Measurements from ENCODE around the gene SENP2.
A peak's percentile ranks its signal among the peaks of the same experiment; 100 is the strongest.
"Not testable (repeated sequence)": the region's sequence is repeated elsewhere in the genome, so short reads cannot be mapped to it uniquely, and the experiment has no call there.

Gene SENP2

GRCh38 chr3:185585859-185586685 is at the start of gene SENP2:
Gene SENP2, plus strand, starts transcription at chr3:185586295. Its CDS starts 119 bp downstream, at chr3:185586414.
- peak; percentile 100 for DNase-seq

DNA sequence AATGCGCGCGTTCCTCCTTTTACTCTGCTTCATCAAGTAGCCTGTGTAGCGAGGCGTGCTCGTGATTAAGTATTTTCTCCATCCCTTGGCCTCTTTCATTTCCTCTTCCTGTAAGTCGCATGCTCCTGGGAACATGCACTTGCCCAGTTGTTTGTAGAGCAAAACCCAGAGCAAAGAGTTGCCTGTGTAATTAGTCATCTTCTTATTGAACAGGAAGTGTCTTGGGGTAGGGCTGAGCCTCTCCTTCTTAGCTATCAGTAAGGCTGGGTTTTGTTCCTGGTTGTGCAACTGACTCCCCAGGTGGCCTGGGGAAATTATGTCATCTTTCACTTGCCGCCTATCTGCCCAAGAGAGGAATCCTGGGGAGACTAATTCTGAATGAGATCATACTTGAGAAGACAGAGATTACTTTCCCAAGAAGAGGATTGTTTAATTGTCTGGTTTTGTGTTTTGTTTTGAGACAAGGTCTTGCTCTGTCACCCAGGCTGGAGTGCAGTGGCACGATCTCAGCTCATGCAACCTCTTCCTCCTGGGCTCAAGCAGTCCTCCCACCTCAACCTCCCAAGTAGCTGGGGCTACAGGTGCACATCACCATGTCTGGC is 48.6 kb upstream of the SENP2 start:
- peak; percentile 24 for DNase-seq

GRCh38 chr3:185539934-185540333 is 46.2 kb upstream of the SENP2 start:
- DNase-seq: no peak

DNA sequence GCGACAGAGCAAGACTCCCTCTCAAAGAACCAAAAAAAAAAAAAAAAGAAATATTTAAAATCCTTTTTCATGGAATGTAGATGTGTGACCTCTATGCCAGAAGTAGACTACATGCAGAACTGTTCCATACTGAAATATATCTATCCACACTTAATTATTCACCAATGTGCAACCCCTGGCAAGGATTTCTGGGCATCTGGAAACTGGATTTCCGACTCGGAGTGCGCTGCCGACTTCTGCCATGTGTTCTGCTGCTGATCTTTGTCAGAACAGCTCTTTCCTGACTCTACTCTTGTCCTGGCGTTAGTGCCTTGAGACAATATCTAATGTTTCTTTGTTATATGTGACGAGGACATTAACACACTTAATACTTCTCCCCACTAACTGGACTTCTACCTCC is 45.4 kb upstream of the SENP2 start:
- peak; percentile 27 for DNase-seq

DNA sequence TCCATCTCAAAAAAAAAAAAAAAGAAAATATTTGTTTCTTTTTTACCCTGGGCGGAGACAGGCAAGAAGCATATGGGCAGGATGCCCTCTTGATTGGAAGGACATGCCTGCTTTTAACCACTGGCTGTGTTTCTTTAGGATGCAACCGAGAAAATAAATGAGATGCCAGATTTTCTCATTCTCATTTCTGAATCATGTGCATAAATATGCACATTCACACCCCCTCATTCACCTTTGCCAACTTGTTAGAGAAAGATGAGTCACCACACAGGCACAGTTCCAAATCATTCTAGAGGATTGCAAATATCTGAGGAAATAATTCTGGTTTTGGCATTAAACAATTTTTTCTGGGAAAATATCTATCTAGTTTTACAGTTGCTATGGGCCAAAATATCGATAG is 37.0 kb upstream of the SENP2 start:
- peak; percentile 44 for DNase-seq

DNA sequence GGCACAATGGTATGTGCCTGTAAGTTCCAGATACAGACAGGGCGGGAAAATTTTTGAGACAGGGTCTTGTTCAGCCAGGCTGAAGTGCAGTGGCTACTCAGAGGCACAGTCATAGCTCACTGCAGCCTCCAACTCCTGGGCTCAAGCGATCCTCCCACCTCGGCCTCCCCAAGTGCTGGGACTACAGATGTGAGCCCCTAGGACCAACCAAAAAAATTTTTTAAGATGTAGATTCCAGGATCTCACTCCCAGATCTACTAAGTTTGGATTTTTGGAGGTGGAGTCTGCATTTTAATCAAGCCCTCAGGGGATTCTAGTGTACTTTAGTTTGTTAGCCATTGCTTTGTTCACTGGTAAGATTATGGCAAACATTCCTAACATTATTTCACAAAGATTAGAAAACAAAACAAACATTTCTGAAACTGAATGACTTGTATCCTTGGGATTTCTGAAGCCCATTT is 36.4 kb upstream of the SENP2 start:
- no peak for DNase-seq

GRCh38 chr3:185552358-185552877 is 33.7 kb upstream of the SENP2 start, which contains the start of gene LIPH:
Gene LIPH, minus strand, starts transcription at chr3:185552588. Its CDS starts 117 bp downstream, at chr3:185552471.
- no peak for DNase-seq

DNA sequence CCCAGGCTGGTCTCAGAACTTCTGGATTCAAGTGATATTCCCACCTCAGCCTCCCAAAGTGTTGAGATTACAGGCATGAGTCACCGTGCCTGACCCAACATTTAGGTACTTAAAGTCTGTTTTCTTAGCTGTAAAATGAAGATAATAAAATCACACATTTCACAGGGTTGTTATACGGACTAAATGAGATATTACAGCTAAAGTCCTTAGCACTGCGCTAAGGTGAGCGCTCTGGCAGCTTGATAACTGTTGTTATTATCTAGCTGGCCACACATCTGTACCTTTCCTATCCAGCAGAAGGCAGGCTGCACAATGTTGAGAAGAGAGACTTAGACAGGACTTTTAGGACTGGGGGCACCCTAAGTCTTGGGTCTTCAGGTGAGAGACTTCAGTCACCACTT is 31.0 kb upstream of the SENP2 start:
- DNase-seq: no peak

DNA sequence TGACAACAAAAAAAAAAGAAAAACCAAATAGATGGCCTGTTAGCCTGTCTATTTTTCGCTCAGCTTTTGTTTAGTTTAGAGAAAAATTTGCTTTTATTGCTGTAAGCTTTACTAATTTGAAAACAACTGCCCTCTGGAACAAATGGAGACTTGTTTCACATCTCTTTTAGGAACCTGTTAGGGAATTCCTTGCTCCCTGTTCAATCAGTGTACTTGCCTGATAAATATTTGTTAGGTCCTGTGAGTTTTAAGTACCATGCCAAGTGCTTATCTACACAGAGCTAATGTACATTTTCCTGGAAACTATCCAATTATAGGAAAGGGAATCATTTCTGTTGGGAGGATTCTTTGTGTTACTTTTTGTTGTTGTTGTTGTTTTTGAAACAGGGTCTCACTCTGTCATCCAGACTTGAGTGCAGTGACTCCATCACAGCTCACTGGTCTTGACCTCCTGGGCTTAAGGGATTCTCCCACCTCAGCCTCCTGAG is 30.2 kb upstream of the SENP2 start:
- no peak for DNase-seq

DNA sequence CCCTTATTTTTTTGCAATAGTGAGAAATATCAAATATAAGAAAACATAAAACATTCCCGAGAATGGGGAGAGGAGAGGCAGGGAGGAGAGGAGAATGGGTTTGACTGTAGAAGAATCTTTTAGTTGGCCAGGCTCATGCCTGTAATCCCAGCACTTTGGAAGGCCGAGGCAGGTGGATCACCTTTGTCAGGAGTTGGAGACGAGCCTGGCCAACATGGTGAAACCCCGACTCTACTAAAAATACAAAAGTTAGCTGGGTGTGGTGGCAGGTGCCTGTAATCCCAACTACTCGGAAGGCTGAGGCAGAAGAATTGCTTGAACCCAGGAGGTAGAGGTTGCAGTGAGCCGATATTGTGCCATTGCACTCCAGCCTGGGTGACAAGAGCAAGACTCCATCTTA is 29.5 kb upstream of the SENP2 start:
- DNase-seq: not testable (repeated sequence)

DNA sequence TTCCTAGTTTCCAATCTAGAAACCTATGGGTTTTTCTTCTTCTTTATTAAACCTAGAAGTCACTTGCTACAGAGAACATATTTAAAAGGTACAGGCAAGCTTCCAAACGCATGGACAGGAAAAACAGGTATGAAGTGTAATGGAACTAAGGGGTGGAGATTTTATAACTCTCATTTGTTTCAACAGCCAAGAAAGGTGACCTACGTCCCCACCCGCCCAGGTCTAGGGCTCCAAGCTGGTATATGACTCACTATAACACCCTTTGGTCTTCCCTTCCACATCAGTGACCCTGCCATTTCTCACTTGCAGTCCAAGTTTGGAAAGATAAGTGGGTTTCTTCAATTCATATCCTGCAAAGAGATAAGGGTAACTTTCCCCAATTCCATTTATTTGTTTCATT is 27.7 kb upstream of the SENP2 start:
- no peak for DNase-seq

DNA sequence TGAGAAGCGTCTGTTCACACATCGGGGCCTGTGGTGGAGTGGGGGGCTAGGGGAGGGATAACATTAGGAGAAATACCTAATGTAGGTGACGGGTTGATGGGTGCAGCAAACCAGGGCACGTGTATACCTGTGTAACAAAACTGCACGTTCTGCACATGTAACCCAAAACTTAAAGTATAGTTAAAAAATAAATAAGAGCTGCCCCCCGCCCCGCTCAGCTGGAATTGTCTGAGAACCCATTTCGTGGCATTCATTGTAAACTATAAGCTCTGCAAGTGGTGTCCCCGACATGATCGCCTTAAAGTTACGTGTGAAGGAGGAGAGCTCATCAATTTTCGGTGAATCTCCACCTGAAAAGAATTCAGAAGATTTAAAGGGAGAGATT is 26.4 kb upstream of the SENP2 start:
- DNase-seq: no peak

DNA sequence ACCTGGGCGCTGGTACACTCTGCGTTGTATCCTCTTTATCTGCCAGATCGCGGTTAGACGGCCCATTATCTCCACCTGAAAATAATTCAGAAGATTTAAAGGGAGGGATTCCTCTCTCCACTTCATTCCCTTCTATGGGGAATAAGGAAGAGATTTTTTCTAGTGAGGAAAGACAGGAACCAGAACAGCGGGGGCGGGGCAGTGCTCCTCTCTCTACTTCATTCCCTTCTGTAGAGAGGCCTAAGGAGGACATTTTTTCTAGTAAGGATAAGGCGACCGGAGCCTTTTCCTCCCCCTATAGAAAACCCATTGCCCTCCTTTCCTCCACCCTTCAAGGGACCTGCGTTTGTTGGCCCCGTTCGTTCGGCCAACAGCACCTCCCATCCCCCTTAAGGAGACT is 25.4 kb upstream of the SENP2 start:
- DNase-seq: no peak

DNA sequence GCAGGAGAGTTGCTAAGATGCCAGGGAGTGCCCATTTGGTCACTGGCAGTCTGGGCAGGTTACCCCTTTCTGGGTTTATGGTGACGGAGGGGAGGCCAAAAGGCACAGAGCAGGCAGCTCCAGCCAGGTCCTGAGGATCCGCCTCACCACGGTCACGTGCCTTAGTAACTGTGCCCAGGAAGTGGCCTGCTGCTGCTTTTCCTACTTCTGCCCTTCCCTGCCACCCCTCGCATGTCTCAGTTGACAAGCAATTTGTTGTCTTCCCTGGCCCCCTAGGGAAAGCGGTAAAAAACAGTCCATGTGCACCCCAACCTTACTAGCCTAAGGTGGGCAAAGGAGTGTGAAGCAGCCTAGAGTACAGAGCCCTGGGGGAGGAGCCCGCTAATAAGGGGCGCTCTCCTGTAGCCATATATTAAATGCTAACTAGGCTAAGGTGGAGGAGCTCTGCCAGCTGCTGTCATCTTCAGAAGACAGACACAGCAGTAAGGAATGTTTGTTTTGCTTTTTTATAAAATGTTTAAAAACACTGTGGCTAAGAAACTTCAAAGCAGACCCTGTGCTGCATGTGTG is 24.6 kb upstream of the SENP2 start:
- no peak for DNase-seq

GRCh38 chr3:185561958-185562357 is 24.1 kb upstream of the SENP2 start:
- DNase-seq: no peak

DNA sequence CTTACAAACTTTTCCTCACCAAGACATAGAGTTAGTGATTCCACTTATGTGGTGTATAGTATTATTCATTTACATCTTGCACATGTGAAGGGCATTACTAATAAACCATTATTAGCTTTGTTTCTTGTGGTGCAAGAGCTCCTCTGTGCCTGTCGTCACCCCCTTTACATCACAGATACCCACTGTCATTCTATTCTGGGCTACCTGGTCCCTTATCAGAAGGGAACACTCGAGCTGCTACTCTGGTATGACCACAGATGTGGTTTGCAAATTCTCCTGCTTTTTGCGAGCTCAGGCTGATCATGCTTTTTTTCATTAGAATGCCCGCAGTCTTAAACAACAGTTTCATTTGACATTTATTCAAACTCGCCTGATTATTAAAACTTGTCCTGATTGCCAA is 13.9 kb upstream of the SENP2 start:
- DNase-seq: no peak

GRCh38 chr3:185575108-185575869 is 10.8 kb upstream of the SENP2 start:
- DNase-seq: not testable (repeated sequence)

DNA sequence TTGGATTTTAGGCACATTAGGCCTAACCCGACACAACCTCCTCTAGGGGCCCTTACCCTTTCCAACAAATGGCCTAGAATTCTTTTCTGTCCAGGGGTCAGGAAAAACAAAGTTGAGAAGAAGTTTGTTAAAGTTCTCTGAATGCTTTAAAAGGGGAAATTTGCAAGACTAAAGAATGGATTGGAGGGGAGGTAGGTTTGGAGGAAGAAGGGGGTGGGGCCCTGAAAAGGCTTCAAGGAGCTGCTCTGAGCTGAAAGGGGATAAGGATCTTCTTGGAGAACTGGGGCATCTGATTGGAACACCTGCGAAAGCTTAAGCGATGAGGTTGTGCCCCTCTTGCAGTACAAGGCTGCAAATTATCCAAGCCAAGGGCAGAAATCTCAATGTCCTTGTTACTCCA is 3.9 kb upstream of the SENP2 start:
- DNase-seq: no peak

DNA sequence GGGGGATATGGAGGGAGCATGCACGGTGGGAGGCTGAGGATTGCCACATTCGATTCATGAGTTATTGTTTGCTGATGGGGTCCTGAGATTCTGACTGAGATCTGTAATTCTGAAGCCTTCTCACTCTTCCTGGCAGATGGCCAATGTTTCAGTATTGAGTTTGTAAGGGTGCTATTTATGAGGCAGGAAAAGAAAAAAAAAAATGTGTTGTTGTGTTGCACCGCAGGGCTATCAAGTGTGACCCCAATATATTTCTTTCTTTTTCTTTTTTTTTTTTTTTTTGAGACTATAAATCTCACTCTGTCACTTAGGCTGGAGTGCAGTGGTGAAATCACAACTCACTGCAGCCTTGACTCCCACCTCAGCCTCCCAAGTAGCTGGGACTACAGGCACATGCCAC is 3.2 kb upstream of the SENP2 start:
- DNase-seq: no peak

DNA sequence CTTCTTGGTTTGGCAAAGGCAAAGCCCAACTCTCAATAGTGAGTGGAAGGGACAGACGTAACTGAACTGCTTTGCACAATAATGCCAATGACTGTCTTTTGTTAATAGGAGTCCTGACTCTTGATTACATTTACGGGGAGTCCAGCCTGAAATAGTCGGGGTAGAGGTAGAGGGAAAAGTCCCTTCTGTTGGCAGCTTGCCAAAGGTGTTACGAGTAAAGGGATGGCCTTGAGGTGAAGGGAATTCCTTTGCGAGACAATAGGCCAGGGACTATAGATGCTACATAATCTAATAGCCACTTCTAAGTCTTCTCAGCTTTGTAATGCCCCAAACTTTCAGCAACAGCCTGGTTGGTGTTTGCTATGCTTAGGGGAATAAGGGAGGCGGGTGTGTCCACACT is 2.2 kb upstream of the SENP2 start:
- no peak for DNase-seq

DNA sequence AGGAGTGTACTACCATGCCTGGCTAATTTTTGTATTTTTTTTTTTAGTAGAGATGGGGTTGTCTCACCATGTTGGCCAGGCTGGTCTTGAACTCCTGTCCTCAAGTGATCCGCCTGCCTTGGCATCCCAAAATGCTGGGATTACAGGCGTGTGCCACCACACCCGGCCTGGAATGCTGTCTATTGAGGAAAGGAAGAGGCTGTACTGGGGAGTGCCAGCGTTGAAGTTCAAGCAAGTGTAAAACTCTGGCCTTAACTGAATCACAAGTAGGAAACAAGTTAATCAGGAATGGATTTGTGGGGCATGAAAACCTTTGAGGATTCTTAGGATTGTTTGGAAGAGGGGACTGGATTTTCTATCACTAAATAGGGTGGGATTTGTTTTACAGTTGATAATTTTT is 1.4 kb upstream of the SENP2 start:
- DNase-seq: no peak

DNA sequence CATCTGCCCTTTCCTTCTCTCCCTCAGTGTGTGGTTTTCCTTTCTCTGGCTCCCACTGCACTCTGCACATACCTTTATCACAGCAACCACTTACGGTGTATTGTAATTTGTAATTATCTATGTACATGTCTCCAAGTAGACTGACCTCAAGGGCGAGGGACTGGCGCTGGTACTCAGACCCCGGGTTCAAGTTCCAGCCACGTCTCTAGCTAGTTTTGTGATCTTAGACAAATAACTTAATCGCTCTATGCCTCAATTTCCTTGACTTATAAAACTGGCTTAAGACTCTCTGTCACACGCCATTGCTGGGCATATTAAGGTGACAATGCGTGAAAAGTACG is 607 bp upstream of the SENP2 start:
- no peak for DNase-seq

DNA sequence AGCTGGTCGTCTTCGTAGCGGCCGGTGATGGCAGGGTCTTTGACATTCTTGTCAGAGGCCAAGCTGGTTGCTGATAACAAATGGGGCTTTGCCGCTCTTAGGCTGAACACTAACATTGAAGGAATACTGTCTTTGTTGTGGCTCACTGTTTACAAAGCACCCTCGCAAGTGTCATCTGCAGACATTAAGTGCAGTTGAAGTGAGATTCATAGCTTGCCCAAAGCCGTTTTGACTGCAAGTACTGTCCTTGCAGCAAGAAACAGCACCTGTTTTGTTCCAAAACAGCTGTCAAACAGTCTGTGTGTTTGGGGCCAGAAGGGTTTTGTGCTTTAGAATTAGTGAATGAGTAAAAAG is 568 bp downstream of the SENP2 start:
- no peak for DNase-seq
